AG08395 (cell line): ENCODE data around the gene GABRB3.
A peak's percentile ranks its signal among the peaks of the same experiment; 100 is the strongest.

Experiments
- DNase-seq: peaks from one replicate; pipeline ENCODE4 v3.0.0; 2012; ENCODE audit warnings: mixed read lengths, low spot score

The GABRB3 gene

DNA sequence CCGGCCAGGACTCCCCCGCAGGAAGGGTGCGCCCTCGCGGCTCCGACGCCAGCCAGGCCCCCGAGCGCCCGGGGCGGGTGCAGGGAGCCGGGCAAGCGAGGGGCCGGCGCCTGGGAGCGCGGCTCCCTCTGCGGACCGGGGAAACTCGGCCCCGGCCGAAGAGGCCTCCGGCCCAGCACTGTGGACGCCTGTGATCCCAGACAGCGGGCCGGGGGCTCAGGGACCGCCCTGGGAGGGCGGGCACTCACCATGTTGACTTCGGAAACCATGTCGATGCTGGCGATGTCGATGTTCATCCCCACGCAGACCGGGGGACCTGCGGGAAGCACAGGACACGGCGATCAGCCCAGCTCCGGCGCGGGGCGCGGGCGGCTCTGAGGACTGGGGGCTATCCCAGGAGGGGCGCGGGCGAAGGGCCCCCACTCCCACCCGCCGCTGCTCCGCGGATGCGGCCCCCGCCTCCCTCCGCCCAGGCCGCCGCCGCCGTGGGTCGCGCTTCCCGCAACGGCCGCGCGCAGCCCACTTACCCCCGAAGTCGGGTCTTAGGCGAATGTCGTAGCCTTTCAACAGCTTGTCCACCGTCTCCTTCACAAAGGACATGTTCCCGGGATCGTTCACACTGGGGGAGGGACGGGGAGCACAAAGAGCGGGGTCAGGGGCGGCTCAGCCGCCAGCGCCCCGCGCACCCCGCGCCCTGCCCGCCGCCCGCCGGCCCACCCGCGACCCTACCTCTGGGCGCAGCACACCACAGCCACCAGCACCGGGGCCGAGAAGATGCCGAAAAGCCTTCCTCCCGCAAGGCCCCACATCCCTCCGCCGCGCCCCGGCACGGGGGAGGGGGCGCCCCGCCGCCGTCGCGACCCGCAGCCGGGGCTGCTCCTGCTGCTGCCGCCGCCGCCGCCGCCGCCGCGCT, at the start of gene GABRB3:
Gene GABRB3 (minus strand): TSS at position 913 of the 913 bp plus-strand sequence.
- peak; percentile 2 for DNase-seq

DNA sequence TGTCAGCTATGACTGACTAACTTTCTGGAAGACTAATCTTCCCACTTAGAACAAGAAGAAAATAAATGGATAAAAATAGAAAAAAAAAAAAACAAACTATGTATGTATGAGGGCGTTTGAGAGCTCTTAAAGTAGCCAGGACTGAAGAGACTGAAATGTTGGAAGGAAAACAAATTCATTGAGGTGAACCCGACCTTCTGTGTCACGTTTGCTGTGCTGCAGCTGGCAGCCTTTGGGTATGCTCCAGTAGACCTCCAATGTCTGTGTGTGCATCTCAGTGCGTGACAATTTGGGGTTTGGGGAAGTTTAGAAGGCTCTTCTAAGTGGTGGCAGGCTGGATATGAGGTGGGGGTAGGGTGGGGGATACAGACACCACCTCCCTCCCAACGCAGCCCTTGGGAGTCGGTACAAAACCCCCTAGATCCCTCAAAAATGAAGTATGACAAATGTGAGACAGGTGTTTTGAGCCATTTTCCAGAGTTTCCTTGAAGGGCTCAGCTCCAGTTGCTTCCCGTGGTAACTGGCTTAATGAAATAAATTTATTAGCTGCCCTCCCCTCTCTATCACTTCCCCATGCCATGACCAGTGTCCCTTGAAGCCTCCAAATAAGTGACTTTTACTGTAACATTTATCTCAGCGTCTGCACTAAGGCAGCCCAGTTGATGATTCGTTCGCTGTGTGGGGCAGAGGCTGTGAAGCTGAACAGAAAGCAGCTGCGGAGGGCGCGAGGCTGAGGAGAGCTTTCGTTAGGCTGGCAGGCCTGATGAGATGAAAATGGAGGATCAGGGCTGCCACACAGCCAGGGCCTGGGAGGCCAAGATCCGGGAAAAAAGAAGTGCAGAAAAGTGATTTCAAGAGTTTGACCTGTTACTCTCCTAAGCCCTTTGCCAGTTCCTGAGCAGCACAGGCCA, 34.9 kb upstream of the GABRB3 start:
- no peak for DNase-seq

DNA sequence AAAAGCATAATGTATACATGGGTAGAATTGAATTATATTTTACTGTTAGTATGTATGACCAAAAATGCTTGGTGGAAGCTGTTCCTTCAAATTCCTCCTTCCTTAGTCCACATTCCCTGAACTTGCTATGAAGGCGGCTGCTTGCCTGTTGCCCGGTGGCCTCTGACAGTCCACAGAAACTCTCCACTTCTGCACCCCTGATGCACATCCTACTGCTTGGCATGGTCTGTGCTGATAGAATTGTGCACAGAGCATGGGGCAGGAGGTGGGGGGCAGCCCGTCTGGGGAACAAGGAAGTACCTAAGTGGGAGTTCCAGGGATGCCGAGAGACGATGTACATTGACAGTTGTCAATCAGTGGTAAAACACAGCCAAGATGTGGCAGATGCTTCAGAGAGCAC, 33.7 kb upstream of the GABRB3 start:
- DNase-seq = no peak

DNA sequence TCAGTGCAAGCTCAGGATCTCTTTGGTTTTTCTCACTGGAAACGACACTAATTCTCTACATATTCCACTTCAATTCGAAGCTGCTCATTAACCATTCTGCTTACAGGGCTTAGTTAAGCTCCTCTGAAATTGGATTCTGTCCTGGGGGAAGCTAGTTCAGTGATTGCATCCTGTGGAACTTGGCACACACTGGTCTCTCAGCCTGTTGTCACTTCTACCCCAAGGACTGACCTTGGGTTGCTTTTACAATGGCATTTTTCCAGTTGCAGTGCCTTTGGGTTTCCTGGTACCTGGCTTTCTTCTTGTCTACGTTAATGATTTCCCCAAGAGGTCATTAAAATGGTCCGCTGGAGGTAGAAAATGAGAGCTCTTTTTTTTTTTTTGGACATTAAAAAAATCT, 33.3 kb upstream of the GABRB3 start:
- DNase-seq = no peak

DNA sequence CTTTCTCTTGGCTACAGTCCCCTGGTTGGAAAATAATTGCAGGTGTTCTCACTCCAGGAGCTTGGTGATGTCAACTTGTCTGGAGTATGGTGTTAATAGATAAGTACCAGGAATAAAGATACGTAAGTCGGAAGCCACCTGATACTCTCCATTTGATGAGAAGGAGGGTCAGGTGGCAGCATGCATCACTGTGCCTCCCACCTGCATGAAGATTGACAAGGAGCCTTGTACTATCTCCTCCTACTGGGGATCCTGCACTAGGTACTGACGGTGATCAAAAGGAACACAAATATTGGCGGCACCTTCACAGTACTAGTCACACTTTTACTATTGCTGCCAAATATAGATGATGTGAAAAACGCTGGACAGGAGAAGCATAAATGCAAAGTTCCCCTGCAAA, 32.6 kb upstream of the GABRB3 start:
- no peak for DNase-seq

DNA sequence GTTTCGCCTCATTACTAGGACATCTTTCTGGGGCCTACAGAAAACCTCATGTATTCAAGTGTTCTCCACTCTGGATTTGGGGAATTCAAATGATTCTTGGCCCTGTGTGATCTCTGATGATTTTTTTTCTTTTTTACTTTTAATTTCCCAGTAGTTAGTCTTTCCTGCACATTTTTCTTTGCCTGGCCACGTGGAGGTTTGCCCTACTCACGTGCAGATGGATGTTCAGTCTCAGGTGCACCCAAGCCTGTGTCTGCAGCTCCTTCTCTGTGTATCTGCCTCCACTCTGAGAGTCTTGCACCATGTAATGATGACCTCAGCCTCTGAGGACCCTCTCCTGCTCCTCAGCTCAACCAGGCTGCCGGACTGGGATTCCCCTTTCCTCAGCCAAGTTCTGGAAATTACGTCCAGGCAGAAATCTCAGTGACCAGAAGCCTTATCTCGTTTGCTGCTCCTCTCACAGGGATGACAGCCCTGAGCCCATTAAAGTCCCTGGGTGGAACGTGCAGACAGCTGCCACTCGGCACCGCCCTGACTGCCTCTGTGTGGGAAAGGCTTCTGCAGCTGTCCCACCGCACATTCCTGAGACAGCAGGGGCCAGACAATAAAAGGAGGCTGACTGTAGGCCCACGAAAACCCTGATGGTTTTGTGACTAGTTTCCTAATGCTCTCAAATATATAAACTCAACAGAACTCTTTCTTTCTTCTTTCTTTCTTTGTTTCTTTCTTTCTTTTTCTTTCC, 31.4 kb upstream of the GABRB3 start:
- no peak for DNase-seq

DNA sequence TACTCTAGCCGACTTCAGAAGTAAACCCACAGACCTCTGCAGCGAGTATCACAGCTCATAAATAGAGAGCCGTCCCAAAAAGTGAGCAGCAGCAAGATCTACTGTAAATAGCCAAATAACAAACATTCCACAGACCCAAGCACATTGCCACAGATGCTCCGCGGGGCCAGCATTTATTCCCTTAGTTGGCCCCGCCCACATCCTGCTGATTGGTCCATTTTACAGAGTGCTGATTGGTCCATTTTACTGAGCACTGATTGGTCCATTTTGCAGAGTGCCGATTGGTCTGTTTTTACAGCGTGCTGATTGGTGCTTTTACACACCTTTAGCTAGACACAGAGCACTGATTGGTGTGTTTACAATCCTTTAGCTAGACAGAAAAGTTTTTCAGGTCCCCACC, 17.3 kb upstream of the GABRB3 start:
- DNase-seq = no peak

DNA sequence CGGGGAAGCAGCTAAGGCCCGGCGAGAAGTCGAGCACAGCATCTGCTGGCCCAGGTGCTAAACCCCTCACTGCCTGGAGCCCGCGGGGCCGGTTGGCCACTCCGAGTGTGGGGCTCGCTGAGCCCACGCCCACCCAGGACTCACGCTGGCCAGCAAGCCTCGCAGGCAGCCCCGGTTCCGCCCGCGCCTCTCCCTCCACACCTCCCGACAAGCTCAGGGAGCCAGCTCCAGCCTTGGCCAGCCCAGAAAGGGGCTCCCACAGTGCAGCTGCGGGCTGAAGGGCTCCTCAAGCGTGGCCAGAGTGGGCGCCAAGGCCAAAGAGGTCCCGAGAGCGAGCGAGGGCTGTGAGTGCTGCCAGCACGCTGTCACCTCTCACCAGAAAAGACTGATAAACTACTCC, 8.9 kb upstream of the GABRB3 start:
- DNase-seq = no peak

DNA sequence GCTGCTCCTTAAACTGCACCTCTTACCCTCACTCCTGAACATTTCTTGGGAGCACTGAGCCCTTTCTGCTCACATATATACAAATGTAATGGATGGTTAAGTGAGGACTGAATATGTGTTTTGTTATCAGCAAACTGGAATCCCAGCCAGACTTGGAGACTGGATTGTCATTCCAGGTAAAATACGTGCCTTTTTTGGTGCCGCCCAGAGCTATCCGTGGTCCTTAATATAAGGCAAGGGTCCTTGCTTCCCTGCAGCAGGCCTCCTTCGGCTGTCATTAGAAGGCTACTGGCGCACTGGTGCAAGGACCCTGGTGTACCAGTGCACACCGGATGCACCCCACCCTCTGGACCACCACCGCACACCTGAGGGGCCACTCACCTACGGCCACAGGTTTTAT, 1.1 kb upstream of the GABRB3 start:
- DNase-seq = no peak

DNA sequence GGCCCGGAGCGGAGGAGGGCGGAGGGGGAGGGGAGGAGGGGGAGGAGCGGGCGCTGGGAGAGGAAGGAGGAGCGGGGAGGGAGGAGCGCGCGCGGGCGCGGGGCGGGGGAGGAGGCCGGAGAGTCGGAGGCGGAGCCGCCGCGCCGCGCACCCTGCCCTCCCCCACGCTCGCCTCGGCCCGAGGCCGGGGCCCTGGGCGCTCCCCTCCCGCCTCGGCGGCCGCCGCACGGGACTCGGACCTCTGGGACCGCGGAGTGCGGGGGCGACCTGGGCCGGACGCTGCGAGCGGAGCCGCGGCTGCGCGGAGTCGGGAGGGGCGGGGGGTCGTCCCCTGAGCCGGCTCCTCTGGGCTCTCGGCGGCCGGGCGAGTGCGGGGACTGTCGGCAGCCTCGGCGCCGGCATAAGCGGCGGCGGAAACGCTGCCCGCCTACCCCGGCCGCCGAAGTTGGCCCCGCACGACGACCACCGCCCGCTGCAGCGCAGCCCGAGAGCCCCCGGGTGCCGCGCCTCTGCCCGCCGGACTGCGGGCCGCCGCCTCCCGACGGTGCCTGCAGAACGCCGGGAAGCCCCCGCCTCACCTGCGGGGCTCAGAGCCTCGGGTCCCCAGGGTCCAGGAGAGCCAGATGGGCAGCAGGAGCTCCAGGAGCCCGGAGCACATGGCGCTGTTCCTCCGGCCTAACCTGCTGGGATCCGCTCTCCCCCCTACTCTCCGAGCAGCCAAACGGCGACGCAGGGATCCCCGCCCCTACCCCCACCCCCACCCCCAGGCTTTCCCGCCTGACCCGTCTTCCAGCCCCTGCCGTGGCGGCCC, 406 bp upstream of the GABRB3 start:
- peak; percentile 29 for DNase-seq

DNA sequence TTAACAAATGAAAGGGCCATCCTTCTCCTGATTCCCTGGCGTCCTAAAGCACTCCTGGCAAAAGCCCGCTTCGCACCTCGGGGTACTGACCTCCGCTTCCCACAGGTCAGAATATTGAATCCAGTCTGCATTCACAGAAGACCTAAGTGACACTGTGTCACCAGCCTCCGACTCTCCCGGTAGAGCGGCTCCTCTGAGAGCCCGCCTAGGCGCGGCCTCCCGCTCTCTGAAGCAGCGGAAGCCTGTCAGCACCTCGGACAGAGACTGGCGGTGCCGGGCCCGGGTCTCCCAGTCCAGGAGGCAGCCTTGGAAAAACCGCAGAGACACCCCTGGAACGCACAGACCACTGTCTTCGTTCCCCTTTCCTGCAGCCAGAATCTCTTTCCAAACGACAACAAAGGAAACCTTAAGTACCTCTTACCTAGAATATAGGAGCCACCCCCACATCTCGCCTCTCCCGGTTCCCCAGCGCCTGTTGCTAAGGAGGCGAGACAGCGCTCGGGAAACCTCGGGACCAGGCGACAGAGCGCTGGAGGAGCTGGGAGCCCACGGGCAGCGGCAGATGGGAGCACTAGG, 1.2 kb downstream of the GABRB3 start:
- DNase-seq = peak; percentile 12

DNA sequence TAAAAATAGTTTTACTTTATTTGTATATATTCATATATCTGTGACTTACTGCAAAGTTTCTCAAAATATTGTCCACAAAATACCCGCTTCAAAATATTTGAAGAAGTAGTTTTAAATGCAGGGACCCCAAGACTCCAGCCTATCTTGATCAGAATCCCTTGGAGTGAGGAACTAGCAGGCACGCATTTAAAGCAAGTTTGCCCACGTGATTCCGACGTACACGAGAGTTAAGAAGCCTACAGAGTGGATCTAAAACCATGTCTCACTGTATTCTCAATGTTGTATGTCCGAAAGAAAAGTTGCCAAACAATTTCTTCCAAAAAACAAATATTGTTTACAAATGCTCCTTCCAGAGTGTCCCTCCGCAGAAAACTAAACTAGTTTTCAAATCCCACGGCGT, 1.7 kb downstream of the GABRB3 start:
- DNase-seq = no peak

DNA sequence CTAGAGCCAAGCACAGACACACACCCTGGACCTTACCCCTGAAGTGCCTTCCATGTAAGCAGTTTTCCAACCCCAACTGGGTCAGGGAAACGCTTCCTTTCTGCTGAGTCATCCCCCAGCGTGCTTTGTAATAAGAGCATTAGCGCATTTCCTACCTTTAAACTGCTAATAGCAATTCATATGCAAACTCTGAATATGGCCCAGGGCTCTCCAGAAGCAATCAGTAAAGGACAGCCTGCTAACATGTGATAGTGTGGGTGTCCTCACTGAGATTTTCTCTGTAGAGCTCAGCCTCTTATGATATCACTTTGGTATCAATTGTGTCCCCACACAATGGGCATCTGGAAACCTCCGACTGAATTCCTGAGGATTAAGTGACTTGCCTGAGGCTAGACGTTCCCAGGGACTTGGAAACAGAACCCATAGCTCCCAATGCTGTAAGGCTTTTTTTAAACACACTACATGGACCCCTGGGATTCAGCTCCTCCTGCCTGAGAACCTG, 5.6 kb downstream of the GABRB3 start:
- no peak for DNase-seq

DNA sequence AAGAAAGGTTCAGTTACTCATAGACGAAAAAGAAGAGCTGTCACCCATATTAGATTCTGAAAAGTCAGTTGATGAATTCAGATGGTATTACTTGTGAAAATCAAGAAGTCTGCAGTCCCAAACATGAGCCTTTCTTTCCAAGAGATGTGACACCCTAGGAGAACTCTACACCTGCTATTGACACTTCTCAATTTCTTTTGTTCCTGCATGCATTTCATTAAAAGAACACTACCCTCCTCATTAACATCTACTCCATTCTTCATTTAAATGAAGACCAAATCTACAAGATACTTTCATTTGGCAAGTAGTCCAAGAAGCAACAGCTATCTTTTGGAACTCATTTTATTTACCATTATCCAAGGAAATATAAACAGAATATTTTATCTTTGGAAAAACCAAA, 6.6 kb downstream of the GABRB3 start:
- DNase-seq = no peak

DNA sequence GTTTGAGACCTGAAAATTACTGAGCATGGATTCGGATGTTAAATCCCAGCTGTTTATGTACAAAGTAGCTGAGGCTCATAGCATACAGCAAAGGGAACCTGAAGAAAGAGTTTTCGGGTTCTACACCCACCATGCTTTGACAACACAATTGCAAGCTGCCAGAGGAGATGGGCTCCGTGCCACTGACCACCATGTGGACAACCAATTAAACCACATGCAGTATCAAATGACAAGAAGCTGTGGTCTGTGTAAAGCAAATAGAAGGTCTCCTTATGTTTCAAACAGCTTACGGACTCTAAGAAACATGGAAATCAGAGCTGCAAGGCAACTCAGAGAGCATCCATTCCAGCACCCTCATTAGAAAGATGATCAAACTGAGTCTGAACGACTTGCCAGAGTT, 12.9 kb downstream of the GABRB3 start:
- DNase-seq = no peak

DNA sequence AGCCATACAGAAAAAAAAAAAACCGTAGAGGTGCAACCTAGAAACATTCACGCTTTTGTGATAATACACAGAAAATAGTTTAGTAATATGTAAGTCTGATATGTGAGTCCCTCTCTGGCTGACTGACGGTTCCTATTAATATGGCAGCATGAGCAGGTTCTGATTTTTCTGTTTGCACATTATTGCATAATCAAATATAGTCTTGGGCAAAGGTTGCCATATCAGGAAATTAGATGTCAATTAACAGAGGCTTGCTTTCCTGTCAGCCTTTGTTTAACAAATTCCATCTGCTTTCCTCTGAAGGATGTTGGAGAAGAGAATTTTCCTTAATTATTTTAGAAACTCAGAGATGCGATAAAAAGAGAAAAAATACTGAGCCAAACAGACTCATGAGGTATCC, 14.8 kb downstream of the GABRB3 start:
- no peak for DNase-seq

DNA sequence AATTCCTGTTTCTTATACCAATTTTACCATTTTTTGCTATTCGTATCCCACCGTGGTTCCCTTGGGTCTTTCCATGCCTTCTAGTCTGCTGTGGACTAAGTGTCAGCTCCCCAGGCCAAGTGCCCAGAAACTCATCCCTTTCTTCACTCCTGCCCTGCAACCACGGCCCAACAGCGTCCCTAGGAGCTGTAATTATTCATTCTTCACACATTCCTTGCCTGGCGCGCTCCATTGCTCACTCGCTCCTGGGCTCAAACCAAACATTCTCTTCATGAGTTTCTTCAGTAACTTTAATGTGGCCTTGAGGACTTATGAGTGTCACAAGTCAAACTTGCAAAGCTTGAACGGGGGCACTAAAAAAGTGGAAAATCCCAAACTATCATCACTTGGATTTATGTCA, 15.7 kb downstream of the GABRB3 start:
- no peak for DNase-seq

DNA sequence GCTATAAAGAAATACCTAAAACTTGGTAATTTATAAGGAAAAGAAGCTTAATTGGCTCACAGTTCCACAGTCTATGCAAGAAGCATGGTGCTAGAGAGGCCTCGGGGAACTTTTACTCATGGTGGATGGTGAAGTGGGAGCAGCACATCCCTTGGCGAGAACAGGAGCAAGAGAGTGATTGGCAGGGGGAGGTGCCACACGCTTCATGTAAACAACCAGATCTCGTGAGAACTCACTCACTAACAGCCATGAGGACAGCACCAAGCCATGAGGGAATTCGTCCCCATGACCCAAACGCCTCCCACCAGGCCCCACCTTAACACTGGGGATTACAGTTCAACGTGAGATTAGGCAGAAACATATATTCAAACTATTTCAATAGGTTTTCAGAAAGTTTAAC, 28.0 kb downstream of the GABRB3 start:
- DNase-seq = no peak

DNA sequence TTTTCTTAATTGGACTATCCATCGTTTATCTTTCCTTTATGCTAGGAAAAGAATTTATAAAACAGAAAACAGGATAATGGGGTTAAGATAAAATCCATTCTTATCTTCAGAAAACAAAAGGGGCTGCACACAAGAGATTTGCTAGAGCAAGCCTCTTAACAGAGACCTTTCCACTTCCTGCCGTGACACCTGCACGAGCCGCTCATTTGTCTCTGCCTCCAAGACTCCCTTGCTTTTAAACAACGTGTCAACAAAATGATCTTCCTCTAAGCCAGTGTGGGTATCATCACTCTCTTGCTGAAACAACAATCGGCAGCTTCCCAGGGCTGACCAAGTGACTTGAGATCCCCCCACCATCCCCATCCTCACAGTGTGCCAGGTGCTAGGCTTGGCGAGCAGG, 33.1 kb downstream of the GABRB3 start:
- no peak for DNase-seq

DNA sequence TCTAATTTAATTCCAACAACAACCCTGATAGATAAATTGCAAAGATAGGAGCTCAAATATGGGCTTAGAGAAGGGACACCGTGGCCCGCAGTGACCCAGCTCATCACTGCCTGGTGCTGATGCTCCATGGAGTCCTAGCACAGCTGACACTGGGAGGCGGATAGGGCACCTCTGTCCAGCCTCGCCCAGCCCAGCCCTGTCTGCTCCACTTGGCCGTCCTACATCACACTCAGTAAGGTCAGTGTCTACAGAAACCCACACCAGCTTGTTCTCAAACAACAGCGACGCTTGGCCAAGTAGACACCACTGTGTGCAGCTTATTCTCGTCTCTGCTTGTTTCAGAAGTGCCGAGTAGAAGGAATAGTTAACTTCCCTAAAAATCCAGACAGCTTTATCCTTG, 33.9 kb downstream of the GABRB3 start:
- DNase-seq = no peak
